T-helper 17 cell (primary cell): ENCODE results near the gene THRA. TPM values are rescaled to one million over a fixed set of nuclear protein-coding genes. Genes with fewer than 3 reads are reported as not detected.
"Not testable (repeated sequence)": the region's sequence is repeated elsewhere in the genome, so short reads cannot be mapped to it uniquely, and the experiment has no call there.

Source experiments
- ATAC-seq: fragments of 150-1000 bp; cut with Tn5 transposase; 2 replicates; pipeline ENCODE4 v1.10.0; 2021; ENCODE audit warnings: mild to moderate bottlenecking, moderate library complexity
- DNase-seq, 3 donors: peaks; one replicate each; pipeline versions ENCODE4 v3.0.0 to v3.0.0-alpha.2; 2020 to 2021
- H3K9me3 ChIP-seq: one replicate; pipeline ENCODE4 v1.7.0; 2013; ENCODE audit warnings: low read length, mild to moderate bottlenecking; ENCODE audit not compliant: control insufficient read depth, poor library complexity, severe bottlenecking
- H3K27ac Mint-ChIP-seq: one replicate; pipeline ENCODE4 v1.8.0; 2022; ENCODE audit warnings: mild to moderate bottlenecking, moderate library complexity, mixed read lengths
- H3K27me3 Mint-ChIP-seq: one replicate; pipeline ENCODE4 v1.8.0; 2022; ENCODE audit warnings: mixed read lengths
- H3K36me3 Mint-ChIP-seq: one replicate; pipeline ENCODE4 v1.8.0; 2022; ENCODE audit warnings: low read depth, mixed read lengths
- H3K4me1 Mint-ChIP-seq: one replicate; pipeline ENCODE4 v1.8.0; 2022; ENCODE audit warnings: mild to moderate bottlenecking, mixed read lengths
- H3K4me3 Mint-ChIP-seq: one replicate; pipeline ENCODE4 v1.8.0; 2022; ENCODE audit warnings: mild to moderate bottlenecking, moderate library complexity, mixed read lengths
- total RNA-seq, 4 donors: library from RNA in 2 of 4; stranded (reverse) in 2 of 4; gene quantifications; one replicate each; pipeline ENCODE4 v1.2.3 and lab custom pipeline; 2022 to 2026

Gene THRA
- total RNA-seq, 2 donors from 2014 or later = 29.8 to 32.2 TPM

DNA sequence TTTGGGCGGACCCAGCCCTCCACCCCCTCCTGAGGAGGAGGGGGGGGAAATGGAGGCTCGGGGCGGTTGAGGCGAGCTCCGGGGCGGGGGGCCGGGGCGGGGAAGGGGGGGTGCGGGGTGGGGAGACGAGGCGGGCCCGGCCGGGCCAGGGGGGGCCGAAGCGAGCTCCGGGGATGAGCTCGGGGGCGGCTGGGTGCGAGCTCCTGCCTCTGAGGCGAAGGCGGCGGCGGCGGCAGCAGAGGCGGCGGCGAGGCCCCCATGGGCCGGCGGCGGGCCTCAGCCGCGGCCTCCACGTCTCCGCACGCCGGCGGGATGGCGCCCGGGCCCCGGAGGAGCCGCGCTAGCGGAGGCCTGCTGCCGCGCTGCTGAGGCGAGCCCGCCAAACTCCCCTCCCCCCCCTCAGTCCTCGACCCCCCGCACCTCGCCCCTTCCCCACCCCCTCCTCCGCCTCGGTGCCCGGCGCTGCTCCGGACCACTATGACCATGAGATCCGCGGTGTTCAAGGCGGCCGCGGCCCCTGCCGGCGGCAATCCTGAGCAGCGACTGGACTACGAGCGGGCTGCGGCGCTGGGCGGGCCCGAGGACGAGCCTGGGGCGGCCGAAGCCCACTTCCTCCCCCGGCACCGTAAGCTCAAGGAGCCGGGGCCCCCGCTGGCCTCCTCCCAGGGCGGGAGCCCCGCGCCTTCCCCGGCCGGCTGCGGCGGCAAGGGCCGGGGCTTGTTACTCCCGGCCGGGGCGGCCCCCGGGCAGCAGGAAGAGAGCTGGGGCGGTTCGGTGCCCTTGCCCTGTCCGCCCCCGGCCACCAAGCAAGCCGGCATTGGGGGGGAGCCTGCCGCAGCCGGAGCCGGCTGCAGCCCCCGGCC lies 59.6 kb downstream of the THRA start:
- Mint-ChIP-seq H3K4me3 (peak overlapping the region; percentile 99), H3K27ac (peak overlapping the region; percentile 97), H3K27me3 (no peaks in the 10 kb centered on the region), H3K4me1 (peaks cover 39% of the 10 kb centered on the region), H3K36me3 (peaks cover 4% of the 10 kb centered on the region)
- H3K9me3 ChIP-seq = no peaks in the 10 kb centered on the region
- ATAC-seq (peak; percentile 53), DNase-seq (peak in 1 of 3 donors; percentile 58)

DNA sequence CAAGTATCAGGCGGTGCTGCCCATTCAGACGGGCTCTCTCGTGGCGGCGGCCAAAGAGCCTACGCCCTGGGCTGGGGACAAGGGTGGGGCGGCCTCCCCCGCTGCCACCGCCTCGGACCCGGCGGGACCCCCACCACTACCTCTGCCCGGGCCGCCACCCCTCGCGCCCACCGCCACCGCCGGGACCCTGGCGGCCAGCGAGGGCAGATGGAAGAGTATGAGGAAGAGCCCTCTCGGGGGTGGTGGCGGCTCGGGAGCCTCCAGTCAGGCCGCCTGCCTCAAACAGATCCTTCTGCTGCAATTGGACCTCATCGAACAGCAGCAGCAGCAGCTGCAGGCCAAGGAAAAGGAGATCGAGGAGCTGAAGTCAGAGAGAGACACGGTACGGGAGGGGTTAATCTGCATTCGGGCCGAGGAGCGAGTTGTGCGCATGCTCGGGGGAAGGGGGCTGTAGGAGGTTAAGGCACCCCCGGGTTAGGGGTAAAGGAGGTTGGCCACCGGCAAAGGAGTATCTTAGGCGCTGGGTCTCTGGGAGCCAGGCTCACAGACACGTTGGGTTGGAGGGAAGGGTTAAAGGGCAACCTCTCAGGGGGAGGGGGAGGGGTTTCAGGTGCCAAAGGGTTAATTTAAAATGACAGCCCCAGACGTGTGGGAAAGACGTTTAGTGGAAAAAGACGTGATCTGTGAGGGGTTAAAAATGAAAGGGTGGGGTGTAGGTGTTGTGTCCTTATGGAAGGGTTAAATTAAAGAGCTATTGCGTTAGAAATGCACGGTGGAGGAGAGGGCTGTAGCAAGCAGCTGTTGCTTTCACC lies 60.4 kb downstream of the THRA start:
- Mint-ChIP-seq H3K4me1 (peaks cover 39% of the 10 kb centered on the region), H3K4me3 (peak overlapping the region; percentile 99), H3K27me3 (no peaks in the 10 kb centered on the region), H3K27ac (peak overlapping the region; percentile 97), H3K36me3 (peaks cover 4% of the 10 kb centered on the region)
- no peaks in the 10 kb centered on the region for H3K9me3 ChIP-seq
- ATAC-seq = peak; percentile 49
- DNase-seq = peak; percentile 23 to 49 (median 38)

DNA sequence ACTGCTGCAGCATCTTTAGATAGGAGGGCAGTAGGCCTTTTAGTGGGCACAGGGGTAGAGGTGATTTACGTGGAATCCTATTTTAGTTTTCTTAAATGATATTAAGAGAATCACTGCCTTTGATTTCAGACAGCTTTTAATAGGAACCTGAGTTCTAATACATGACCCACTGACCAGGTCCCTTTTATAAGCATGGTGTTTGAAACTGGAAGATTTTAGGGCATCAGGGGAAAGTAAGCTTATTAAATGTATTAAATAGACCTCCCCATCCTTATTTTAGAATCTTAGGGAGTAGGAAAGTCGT lies 61.0 kb downstream of the THRA start:
- peak overlapping the region; percentile 97 for H3K27ac Mint-ChIP-seq
- H3K27me3 Mint-ChIP-seq = no peaks in the 10 kb centered on the region
- peaks cover 4% of the 10 kb centered on the region for H3K36me3 Mint-ChIP-seq
- DNase-seq (no peak), ATAC-seq (no peak)
- peak overlapping the region; percentile 99 for H3K4me3 Mint-ChIP-seq
- no peaks in the 10 kb centered on the region for H3K9me3 ChIP-seq
- peaks cover 36% of the 10 kb centered on the region for H3K4me1 Mint-ChIP-seq

DNA sequence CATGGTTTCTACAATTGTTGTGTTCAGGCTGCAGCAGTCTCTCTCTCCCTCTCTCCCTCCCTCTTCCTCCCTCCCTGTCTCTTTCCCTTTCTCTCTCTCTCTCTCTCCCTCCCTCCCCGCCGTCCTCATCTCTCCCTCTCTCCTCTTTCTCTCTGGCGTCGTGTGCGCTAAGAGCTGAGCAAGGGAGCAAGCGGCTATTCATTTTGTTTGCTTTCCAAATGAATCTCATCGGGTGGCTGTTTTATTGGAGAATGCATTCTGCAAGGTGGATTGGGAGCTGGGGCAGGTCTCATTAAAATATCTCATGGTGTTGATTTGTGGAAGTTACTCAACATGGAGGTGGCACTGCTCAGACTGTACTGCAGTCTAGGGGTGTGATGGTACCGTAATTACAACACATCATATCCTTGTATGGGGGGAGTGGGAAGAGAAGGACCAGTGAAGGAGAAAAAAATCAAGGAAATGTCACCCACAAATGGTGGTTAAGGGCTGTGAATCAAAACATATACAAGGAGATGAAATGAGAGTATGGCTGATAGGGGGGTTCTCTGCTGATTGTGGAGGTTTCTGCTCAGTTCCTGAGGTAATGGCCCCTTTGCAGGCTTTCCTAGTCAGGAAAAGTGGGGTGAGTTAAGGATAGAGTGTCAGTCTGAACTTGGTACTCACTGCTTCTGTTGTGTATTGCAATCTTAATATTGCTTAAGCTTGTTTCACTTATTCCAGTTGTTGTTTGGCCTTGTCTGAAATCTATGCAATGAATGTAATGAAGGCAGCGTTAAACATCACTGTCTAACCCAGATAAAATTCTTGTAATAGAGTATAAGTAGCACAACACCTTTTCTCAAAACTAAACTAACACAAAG lies 61.7 kb downstream of the THRA start:
- Mint-ChIP-seq H3K4me1 (peaks cover 38% of the 10 kb centered on the region), H3K4me3 (peak overlapping the region; percentile 99), H3K27me3 (no peaks in the 10 kb centered on the region), H3K36me3 (peaks cover 4% of the 10 kb centered on the region), H3K27ac (peak overlapping the region; percentile 97)
- H3K9me3 ChIP-seq = no peaks in the 10 kb centered on the region
- ATAC-seq (no peak), DNase-seq (no peak)

DNA sequence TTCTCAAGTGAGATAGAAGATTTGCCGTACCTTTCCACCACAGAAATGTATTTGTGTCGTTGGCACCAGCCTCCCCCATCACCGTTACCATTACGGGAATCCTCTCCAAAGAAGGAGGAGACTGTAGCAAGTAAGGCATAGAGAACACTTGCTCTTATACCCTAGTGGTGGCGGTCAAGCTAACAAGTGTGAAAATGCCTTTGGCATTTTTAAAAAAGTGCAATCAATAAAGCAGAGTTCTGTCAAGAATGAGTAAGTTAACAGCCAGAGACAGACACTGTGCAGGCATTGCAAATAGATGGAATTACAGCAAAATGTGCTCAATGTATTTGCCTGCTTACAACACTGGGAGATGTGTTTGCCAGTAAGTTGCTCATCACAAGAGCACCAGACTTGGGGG lies 66.7 kb downstream of the THRA start:
- H3K4me3 Mint-ChIP-seq = no peak overlapping the region
- H3K27ac Mint-ChIP-seq = peak overlapping the region; percentile 60
- H3K9me3 ChIP-seq = no peaks in the 10 kb centered on the region
- peaks cover 7% of the 10 kb centered on the region for H3K36me3 Mint-ChIP-seq
- H3K4me1 Mint-ChIP-seq = peaks cover 26% of the 10 kb centered on the region
- no peak for ATAC-seq
- DNase-seq = no peak
- H3K27me3 Mint-ChIP-seq = no peaks in the 10 kb centered on the region

DNA sequence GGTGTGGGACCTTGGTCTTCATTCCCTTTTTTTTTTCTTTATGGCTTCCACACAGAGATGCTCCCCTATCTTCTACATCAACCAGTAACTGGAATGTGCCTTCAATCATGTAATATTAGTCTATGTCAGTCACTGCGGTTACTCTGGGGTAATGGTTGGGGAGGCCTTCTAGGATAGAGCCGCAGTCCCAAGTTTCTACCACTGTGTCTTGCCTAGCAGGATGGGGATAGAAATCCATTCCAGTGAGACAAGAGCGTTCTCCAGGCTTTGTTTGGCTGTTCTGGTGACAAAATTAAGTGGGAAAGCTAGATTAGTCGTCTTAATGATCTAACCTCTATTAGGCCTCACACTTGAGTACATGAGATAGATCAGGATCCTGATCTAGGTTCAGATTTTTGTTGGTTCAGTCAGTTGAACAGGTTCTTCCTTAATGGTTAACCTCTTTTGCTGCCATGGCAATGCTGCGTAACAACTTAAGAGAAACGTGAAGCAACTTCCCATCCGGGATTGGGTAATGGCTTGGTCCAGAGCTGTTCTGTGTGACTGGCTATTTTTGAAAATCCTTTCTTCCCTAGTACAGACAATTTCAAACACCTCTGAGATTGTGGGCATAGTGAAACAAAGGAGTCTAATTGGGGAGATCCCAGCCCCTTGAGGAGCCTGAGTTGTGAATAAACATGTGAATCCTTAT lies 67.7 kb downstream of the THRA start:
- peaks cover 21% of the 10 kb centered on the region for H3K4me1 Mint-ChIP-seq
- DNase-seq (no peak), ATAC-seq (peak; percentile 27)
- no peaks in the 10 kb centered on the region for H3K27me3 Mint-ChIP-seq
- peaks cover 7% of the 10 kb centered on the region for H3K36me3 Mint-ChIP-seq
- peak overlapping the region; percentile 87 for H3K27ac Mint-ChIP-seq
- no peak overlapping the region for H3K4me3 Mint-ChIP-seq
- no peaks in the 10 kb centered on the region for H3K9me3 ChIP-seq

DNA sequence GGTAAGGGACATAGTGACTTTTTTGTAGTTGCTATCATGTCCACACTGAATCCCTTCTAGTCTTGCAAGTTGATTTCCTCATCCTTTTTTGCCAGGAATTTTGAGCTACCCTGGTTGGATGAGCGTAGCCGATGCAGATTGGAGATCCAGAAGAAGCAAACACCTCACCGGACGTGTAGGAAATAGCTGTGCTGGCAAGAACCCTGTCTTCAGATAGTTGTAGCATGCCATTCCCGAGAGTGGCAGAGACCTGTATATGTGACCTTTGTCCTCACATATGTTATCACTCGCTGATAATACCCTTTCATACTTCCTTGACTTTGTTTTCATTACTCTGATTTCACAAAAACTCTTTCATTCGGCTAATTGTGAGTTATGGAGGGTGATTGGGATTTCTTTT lies 71.4 kb downstream of the THRA start:
- Mint-ChIP-seq H3K36me3 (peaks cover 7% of the 10 kb centered on the region), H3K4me1 (peaks cover 13% of the 10 kb centered on the region), H3K4me3 (no peak overlapping the region), H3K27me3 (no peaks in the 10 kb centered on the region), H3K27ac (peak overlapping the region; percentile 87)
- no peak for DNase-seq
- no peaks in the 10 kb centered on the region for H3K9me3 ChIP-seq
- no peak for ATAC-seq

DNA sequence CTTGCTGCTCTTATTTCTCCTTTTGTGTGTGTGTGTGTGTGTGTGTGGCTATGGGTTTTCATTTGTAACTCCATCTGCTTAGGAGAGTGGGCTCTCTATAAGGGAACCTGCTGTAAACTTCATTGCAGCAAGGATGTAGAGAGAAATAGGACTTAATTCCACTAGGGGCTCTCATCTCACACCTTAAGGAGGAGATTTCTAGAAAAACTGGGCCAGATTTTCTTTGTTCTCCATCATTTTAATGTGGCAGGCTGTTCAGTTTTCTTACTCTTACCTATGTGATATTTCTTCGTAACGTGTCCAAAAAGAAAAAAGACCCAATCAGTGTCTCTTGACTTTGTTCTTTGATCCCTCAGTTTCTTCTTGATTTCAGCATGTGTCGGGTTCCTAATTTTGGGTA lies 73.1 kb downstream of the THRA start:
- Mint-ChIP-seq H3K4me3 (peak overlapping the region; percentile 62), H3K36me3 (peaks cover 5% of the 10 kb centered on the region), H3K4me1 (peaks cover 21% of the 10 kb centered on the region), H3K27ac (peak overlapping the region; percentile 87), H3K27me3 (no peaks in the 10 kb centered on the region)
- H3K9me3 ChIP-seq = no peaks in the 10 kb centered on the region
- DNase-seq (no peak), ATAC-seq (no peak)

DNA sequence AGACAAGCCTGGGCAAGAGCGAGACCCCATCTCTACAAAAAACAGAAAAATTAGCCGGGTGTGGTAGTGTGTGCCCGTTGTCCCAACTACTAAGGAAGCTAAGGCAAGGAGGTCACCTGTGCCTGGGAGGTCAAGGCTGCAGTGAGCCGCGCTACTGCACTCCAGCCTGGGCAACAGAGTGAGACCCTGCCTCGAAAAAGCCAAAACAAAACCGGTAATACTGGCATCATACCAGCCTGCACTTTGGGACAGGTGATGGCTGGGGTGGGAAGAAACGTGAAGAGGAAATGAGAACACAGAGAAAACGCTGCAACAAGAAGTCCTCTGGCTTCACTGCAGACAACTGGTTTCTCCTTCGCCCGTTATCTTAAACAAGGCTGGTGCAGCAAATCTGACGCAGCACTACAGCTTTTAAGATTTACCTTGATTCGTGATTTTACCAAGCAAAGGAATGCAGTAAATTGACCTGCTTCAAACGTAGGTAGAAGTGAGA lies 76.8 kb downstream of the THRA start:
- H3K4me1 Mint-ChIP-seq = peaks cover 26% of the 10 kb centered on the region
- peak overlapping the region; percentile 97 for H3K27ac Mint-ChIP-seq

DNA sequence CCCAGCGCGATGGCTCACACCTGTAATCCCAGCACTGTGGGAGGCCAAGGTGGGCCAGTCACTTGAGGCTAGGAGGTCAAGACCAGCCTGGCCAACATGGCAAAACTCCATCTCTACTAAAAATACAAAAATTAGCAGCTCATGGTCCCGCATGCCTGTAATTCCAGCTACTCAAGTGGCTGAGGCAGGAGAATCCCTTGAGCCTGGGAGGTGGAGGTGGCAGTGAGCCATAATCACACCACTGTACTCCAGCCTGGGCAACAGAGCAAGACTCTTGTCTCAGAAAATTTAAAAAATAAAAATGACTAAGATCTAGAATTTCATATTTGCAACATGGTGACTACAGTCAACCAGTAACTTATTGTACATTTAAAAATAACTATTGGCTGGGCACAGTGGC lies 80.4 kb downstream of the THRA start:
- H3K27me3 Mint-ChIP-seq, H3K4me3 Mint-ChIP-seq, H3K27ac Mint-ChIP-seq, H3K9me3 ChIP-seq, ATAC-seq, DNase-seq: not testable (repeated sequence)
- H3K4me1 Mint-ChIP-seq = peaks cover 43% of the 10 kb centered on the region
- H3K36me3 Mint-ChIP-seq = peaks cover 10% of the 10 kb centered on the region

More for the DNA sequence above, 76.8 kb downstream of the THRA start:
- ATAC-seq = peak; percentile 17
- Mint-ChIP-seq H3K27me3 (no peaks in the 10 kb centered on the region), H3K36me3 (peaks cover 6% of the 10 kb centered on the region), H3K4me3 (peak overlapping the region; percentile 92)
- no peaks in the 10 kb centered on the region for H3K9me3 ChIP-seq
- DNase-seq = no peak
